ENCODE measurements around the gene MEF2C.
"Not testable (repeated sequence)": the region's sequence is repeated elsewhere in the genome, so short reads cannot be mapped to it uniquely, and the experiment has no call there.

MEF2C gene

DNA sequence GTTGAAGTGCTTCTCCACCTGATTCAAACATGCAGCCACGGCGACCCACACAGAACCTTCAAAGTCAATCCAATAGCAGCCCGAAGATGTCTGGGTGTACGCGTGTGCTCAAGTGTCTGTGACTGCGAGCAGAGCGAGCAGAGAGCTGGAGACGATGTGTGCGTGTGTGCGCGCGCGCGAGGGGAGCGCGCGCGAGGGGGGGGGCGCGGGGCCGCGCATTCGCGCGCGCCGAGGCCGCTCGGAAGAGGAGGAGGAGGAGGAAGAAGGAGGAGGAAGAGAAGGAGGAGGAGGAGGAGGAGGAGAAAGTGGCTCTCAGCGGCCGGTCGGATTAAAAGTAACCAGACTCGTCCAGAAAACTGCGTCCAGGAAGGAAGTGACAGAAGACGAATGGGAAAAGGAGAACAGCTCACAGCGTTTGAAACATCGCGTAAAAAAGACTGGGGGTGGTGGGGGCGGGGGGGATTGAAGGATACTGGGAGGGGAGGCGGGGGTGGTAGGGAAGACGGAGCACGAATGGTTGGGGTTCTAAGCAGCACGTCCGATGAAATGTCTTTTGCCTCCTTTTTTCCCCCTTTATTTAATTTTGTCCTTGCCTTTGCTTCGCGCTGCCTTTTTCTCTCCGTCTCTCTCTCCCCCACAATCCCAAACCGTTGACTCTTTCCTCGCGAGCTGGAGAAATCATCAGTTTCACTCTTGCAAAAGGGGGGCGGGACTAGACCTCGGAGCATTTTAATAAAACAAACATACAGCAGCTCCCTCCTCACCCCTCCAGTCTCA, at the start of gene MEF2C:
TSS of gene MEF2C (minus strand) at position 126 of the 777 bp plus-strand sequence. CDS start 59,396 bp downstream, outside the sequence.
- peak; percentile 63 for DNase-seq

DNA sequence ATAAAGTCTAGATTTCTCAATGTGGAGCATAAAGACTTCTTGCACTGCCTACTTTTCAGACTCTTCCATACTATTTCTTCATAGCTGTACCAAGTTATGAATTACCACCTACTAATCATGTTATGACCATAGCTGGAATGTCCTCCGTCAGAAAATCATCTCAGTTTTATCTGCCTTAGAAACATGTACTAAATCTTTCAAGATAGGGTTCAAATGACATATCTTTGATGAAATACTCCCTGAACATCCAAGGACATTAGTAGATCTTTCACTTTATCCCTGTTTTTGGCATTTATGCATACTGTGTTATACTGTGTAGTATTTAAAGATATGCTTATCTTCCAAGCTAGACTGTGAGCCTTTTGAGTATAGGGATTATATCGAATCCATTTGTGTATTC, 49.6 kb upstream of the MEF2C start:
- DNase-seq: no peak

- DNase-seq: no peak
Measured at GRCh38 chr5:88930335-88930734, 47.4 kb upstream of the MEF2C start.

DNA sequence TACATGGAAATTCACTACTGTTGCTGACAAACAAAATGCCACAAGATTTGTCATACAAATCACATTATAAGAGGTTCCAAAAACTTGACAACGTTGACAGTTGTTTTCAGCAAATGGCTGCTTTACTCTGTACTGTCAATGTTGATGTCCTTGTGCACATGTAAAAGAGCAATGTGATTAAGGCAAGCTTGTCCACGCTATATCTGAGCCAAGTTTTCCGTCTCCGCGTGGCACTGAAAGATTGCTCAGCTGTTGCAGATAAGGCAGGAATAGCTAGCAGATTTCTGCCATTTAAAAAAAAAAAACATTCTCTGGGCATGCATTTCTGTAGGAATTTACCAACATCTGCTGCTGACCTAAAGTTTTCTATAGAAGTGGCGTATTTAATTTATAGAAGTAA, 46.4 kb upstream of the MEF2C start:
- DNase-seq: no peak

GRCh38 chr5:88926774-88927173, 43.8 kb upstream of the MEF2C start:
- no peak for DNase-seq

DNA sequence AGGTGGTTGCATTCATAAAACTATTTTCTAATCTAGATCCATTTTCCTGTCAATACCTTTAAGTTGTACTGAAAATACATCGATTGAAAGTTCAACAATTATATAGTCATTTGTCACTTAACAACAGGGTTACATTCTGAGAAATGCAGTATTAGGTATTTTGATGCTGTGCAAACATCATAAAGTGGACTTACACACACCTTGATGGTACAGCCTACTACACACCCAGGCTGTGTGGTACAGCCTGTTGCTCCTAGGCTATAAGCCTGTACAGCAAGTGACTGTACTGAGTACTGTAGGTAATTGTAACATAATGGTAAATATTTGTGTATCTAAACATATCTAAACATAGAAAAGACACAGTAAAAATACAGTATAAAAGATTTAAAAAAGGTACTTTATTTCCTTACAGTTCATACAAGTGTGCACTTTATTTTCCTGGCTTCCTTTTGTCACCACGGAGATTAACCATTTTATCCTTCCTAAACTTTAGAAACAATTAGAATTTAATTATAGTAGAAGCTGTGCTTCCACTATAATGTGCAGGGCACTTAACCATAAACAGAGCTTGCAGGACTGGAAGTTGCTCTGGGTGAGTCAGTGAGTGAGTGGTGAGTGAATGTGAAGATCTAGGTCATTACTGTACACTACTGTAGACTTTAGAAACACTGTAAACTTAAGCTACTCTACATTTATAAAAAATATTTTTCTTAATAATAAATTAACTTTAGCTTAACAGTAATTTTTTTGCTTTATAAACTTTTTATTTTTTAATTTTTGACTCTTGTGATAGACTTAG, 42.9 kb upstream of the MEF2C start:
- no peak for DNase-seq

- no peak for DNase-seq
Measured at GRCh38 chr5:88924330-88924657, 41.3 kb upstream of the MEF2C start.

- DNase-seq: no peak
Measured at GRCh38 chr5:88923623-88924329, 40.8 kb upstream of the MEF2C start.

DNA sequence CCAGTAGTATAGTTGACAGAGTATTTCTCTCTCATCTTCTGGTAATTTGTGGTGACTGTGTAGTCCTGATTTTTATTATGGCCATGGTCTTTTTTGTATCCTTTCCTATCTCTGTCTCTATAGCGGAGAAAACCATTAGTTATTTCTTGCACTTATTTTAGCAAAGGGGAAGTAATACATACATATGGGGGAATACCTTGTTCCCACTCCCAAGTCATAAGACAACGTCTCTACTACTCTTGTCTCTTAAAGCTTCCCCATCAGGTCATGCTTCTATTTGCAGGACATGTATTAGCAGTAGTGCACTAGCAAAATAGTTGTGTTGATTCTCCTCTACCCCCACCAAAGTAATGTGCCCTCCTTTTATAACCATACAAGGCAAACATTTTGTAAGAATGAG, 29.8 kb upstream of the MEF2C start:
- not testable (repeated sequence) for DNase-seq

GRCh38 chr5:88911059-88911572, 28.1 kb upstream of the MEF2C start:
- DNase-seq: not testable (repeated sequence)

GRCh38 chr5:88904478-88904877, 21.5 kb upstream of the MEF2C start:
- DNase-seq: not testable (repeated sequence)

DNA sequence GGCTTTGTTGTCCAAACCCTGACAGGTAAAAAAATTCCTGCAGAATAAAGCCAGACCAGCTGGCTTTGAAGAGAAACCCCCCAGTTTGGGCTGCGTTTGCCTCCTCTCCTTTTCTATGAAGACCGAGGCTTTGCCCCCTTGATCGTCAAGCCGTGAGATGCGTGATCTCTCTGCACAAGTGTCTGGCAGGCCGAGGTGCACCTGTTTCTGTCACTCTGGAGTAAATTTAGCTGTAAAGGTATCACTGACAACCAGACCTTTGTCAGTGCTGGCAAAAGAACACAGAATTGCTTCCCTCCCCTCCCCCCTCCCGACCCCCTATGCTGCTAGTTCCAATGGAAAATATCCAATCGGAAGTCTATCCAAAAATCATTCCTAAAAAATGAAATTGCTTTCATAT, 21.0 kb upstream of the MEF2C start:
- DNase-seq: not testable (repeated sequence)

DNA sequence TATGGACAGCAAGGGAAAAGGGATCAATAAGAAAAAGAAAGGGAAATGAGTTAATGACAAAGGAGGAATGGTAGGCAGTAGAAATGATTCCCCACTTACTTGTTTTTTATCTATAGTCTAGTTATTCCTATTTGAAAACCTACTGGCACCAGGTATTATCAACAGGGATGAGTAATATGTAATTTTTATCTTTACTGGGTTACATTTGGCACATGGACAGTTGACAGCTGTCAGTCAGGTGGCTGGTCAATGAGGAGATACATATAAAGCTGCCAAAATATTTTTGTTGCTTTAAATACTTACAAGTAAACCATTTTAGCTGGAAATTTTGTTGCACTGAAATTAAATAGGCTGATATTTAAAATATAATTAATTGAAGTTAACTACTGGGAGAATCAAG, 18.1 kb upstream of the MEF2C start:
- not testable (repeated sequence) for DNase-seq

- no peak for DNase-seq
Measured at GRCh38 chr5:88899096-88899737, 16.2 kb upstream of the MEF2C start.

DNA sequence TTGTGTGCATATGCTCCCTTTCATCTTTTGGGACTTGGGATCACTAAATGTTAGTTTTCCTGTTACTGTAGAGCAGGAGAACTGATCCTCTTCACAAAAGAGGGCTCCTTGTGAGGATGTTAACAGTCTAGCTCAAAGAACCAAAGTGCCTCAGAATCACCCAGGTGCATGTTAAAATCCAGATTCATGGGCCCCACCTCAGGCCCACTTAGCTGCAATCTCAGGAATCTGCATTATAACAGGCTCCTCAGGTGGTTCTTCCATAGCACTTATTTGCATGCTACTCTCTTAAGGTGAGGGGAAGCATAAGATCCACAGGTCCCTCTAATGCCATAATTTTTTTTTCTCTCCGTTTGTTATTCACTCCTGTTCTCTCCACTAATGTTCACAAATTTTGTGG, 14.8 kb upstream of the MEF2C start:
- no peak for DNase-seq

DNA sequence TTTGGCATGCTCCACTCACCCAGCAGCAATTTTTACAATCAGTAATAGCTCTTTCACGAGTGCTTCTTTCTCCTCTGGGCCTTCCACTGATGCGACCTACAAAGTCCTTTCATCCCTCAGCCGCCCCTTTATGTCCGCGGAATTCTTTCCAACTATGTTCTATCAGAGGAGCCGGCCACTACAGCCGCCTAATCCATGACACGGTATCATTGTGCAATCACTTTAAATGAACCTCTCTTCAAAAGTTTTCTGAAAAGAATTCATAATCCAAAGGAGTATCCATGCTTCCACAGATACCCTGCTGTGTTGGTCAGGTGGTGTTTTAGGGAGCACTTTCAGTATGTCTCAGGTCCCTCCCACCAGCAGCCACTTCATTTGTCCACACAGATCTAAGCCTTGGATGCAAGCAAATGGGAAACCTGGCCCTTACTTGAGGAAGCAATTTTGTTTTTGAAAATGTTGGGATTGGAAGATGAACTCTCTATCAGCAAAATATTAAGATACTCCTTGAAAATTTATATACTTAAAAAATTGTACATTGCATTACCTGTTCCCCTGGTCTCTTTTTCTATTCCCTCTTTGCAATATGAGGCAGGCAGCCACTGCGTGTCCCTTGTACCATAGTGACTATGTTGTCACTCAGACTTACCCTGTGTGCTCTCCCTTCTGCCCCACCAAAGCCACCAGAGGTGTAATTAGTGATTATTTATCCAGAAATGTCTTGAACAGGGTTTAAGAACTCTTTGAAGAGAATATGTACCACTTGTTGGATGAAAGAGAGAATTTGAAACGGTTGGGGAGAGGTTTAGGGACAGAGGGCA, 12.9 kb upstream of the MEF2C start:
- no peak for DNase-seq

DNA sequence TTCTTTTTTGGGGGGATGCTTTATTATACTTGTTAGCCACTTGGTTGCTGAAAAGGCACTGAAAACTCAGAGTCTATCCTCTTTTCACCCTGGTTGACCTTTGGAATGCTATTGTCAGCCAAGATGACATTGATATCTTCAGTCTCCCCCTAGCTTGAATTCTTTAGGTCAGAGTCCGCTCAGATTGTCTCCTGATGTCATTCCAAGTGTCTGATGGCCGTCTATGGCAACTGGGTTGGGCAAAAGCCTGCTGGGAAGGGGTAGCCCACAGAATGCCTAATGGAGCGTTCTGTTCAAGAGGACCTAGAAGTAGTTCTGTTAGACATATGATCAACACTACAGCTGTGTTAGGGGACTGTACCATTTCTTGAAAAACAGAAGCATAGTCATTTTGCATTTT, 9.7 kb upstream of the MEF2C start:
- no peak for DNase-seq

DNA sequence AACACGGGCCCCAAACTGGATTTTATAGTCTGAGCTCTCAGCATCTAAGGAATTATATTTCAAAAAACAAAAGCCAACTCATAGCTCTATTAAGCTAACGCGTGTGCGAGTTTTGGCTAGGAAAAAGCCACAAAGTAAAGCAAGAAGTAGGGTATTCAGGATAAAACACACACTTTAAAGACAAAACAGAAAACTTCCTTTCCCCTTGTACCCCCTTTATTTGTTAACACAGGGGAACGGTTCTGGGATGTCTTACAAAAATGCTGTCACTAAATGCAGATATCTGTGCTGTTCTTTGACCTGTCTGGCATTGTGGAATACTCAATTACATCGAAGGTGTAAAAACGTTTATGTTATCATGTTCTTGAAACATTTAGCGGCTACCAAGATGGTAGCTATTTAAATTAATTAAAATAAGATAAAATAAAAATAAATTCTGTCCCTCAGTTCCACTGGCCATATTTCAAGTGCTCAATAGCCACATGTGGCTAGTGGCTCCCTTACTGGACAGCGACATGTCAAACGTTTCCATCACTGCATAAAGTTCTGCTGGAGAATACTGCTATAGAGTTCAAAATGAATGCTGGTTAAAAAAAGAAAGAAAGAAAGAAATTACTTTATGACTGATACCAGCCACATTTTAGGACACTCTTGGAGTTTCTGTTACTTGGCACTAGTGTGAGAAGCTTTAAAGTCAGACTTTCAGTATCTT, 7.2 kb upstream of the MEF2C start:
- DNase-seq: no peak

- DNase-seq: no peak
Measured at GRCh38 chr5:88889189-88890069, 6.4 kb upstream of the MEF2C start.

DNA sequence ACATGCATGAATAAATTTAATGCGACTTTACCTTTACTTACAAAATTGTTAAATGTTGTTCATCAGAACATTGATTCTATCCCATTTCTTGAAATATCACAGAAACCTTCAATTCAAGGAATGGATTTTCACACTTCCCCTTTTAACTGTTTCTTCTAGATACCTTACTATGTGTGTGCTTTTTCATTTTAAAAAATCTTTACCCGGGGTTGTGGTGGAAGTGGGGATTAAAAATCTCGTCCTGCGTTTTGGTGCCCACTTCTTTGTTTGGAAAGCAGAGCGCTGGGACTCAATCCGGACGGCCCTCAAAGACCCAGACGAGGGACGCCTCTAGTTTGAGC, 5.8 kb upstream of the MEF2C start:
- DNase-seq: no peak
